ENCODE measurements around the gene ANKRD35. TPM values are rescaled to one million over a fixed set of nuclear protein-coding genes. Genes with fewer than 3 reads are reported as not detected.

ANKRD35 gene
- total and polyA plus RNA-seq, 9 of the 15 experiments (the other 6 are each of a cell fraction or from before 2014, with no cell fraction given), result 0.07 to 0.14 (median 0.07) TPM; not detected in 5

DNA sequence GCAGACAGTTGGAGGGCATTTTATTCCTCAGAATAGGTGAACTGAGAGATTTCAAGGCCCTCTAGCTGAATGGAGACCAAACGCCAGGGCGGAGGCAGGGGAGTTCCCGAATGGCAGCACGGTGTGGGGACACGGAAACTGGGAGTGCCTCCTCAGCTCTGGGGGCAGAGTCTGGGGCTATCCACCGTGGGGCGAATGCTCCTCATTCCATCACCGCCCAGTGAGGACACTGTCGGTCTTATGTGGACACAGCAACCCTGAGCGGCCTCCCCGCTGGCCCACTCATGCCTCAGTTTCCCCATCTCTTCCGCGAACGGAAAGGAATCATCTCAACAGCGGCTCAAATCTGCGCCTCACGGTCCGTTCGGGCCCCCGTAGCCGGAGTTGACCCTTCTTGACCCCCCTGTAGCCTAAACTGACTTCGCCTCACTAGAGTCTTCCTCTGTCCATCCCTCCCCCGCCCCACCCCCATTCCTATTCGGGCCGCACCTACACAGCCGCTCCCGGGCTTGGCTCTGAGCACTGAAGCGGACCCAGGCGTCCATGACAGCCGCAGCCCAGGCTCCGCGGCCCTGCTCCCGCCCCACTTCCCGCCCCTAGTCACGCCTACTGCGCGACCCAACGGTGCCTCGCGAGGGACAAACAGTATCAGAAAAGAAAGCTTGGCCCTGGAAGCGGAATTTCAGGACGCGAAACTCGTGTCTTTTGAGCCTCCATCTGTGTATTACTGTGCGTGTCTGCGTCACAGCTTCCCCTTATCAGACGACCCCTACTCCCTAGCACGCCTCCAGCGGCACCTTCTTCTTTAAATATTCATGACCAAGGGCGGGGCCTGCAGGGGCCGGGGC is 32.7 kb upstream of the ANKRD35 start, which contains the start of gene PEX11B (continued):
- TF ChIP-seq, protein P1, sequence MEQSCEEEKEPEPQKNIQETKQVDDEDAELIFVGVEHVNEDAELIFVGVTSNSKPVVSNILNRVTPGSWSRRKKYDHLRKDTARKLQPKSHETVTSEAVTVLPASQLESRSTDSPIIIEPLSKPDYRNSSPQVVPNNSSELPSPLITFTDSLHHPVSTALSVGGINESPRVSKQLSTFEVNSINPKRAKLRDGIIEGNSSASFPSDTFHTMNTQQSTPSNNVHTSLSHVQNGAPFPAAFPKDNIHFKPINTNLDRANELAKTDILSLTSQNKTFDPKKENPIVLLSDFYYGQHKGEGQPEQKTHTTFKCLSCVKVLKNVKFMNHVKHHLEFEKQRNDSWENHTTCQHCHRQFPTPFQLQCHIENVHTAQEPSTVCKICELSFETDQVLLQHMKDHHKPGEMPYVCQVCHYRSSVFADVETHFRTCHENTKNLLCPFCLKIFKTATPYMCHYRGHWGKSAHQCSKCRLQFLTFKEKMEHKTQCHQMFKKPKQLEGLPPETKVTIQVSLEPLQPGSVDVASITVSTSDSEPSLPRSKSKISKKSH (CRISPR knock-in tag; IDR thresholded peaks at IDR 0.05), result no peak
- TF ChIP-seq ZNF444 (CRISPR knock-in tag; IDR thresholded peaks at IDR 0.05), result no peak
- TF ChIP-seq ZNF830 (CRISPR knock-in tag; IDR thresholded peaks at IDR 0.05), result no peak
- TF ChIP-seq MTF1 (CRISPR knock-in tag; IDR thresholded peaks at IDR 0.05; ENCODE audit: borderline replicate concordance), result no peak
- TF ChIP-seq FOXK2 (conservative IDR thresholded peaks at IDR 0.05 in 1 of 2, IDR thresholded peaks at IDR 0.05 in 1 of 2; ENCODE audit: low read depth in 2 of 2), result no peak
- no peak for TF ChIP-seq HDAC6 (IDR thresholded peaks at IDR 0.05; ENCODE audit: low read depth, low read length)
- no peak for TF ChIP-seq HES1 (IDR thresholded peaks at IDR 0.05; ENCODE audit: low read depth)
- TF ChIP-seq, protein P2, sequence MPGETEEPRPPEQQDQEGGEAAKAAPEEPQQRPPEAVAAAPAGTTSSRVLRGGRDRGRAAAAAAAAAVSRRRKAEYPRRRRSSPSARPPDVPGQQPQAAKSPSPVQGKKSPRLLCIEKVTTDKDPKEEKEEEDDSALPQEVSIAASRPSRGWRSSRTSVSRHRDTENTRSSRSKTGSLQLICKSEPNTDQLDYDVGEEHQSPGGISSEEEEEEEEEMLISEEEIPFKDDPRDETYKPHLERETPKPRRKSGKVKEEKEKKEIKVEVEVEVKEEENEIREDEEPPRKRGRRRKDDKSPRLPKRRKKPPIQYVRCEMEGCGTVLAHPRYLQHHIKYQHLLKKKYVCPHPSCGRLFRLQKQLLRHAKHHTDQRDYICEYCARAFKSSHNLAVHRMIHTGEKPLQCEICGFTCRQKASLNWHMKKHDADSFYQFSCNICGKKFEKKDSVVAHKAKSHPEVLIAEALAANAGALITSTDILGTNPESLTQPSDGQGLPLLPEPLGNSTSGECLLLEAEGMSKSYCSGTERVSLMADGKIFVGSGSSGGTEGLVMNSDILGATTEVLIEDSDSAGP (CRISPR knock-in tag; IDR thresholded peaks at IDR 0.05), result peak; percentile 98
- TF ChIP-seq, protein P3, sequence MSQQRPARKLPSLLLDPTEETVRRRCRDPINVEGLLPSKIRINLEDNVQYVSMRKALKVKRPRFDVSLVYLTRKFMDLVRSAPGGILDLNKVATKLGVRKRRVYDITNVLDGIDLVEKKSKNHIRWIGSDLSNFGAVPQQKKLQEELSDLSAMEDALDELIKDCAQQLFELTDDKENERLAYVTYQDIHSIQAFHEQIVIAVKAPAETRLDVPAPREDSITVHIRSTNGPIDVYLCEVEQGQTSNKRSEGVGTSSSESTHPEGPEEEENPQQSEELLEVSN (IDR thresholded peaks at IDR 0.05; ENCODE audit: borderline replicate concordance in 1 of 2, extremely low read depth in 1 of 2, insufficient read depth in 1 of 2, insufficient read length in 1 of 2, low read depth in 1 of 2, low read length in 1 of 2, poor library complexity in 1 of 2, severe bottlenecking in 1 of 2), result peak in 1 of 2 experiments; percentile 8
- TF ChIP-seq ADNP (tag; IDR thresholded peaks at IDR 0.05), result no peak
- peak; percentile 76 for TF ChIP-seq CHD1 (IDR thresholded peaks at IDR 0.05; ENCODE audit: low read length)
- no peak for TF ChIP-seq NCOA4 (IDR thresholded peaks at IDR 0.05; ENCODE audit: partially characterized antibody)
- TF ChIP-seq ZZZ3 (IDR thresholded peaks at IDR 0.05), result no peak
- peak; percentile 55 for TF ChIP-seq POLR2B (IDR thresholded peaks at IDR 0.05; ENCODE audit: low read depth, partially characterized antibody)
- TF ChIP-seq NR2C2 (CRISPR knock-in tag; IDR thresholded peaks at IDR 0.05), result 0 out of 2 replicates have a peak, but pooled peaks have one; percentile 19
- peak; percentile 74 for TF ChIP-seq NR2C2 (tag; IDR thresholded peaks at IDR 0.05)
- TF ChIP-seq NUFIP1 (IDR thresholded peaks at IDR 0.05; ENCODE audit: partially characterized antibody), result no peak
- no peak for TF ChIP-seq RBM39 (optimal IDR thresholded peaks at IDR 0.05; ENCODE audit: low read depth, low read length)
- no peak for TF ChIP-seq SMARCE1 (IDR thresholded peaks at IDR 0.05)
- no peak for TF ChIP-seq GTF2A2 (tag; IDR thresholded peaks at IDR 0.05)
- no peak for TF ChIP-seq TCF7L2 (IDR thresholded peaks at IDR 0.05; ENCODE audit: low read depth, low read length)
- peak; percentile 72 for TF ChIP-seq KDM5B (IDR thresholded peaks at IDR 0.05; ENCODE audit: insufficient replicate concordance, low read depth, low read length)
- TF ChIP-seq NFXL1 (CRISPR knock-in tag; IDR thresholded peaks at IDR 0.05), result no peak
- TF ChIP-seq KDM1A (IDR thresholded peaks at IDR 0.05), result no peak
